ENCODE measurements around the gene CEP55. TPM values are rescaled to one million over a fixed set of nuclear protein-coding genes. Genes with fewer than 3 reads are reported as not detected.

CEP55 gene
- total RNA-seq, 1 donor, result 4.7 TPM

DNA sequence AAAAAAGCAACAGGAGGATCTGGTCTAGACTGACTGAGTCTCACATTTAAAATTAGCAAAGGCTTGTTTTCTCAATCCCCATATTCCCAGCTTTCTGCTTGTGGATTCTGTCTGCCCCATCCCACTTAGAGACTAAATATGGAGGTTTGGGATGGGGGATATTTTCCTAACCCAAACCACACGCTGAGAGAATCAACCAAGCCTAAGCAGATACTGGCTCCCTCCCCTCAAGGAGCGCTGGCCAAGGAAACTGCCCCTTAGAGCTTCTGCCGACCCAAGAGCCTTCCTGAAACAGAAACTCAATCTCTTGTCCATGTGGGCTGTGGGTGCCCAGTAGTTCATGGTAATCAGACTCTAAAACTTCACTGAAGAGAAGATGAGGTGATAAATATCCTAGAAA, 74.0 kb downstream of the CEP55 start:
- no peaks in the 10 kb centered on the region for H3K4me1 ChIP-seq (ENCODE audit: insufficient read depth, low read length)
- no peak overlapping the region for H3K4me2 ChIP-seq (ENCODE audit: insufficient read depth, low read length)
- H3K79me2 ChIP-seq (ENCODE audit: insufficient read depth, low read length), result no peaks in the 10 kb centered on the region
- no peaks in the 10 kb centered on the region for H3K36me3 ChIP-seq (ENCODE audit: insufficient read depth, low read length)
- no peak overlapping the region for H2AFZ ChIP-seq (ENCODE audit: low read length)
- DNase-seq (ENCODE audit: insufficient read length, low spot score, missing footprints), result no peak
- TF ChIP-seq, protein P1, sequence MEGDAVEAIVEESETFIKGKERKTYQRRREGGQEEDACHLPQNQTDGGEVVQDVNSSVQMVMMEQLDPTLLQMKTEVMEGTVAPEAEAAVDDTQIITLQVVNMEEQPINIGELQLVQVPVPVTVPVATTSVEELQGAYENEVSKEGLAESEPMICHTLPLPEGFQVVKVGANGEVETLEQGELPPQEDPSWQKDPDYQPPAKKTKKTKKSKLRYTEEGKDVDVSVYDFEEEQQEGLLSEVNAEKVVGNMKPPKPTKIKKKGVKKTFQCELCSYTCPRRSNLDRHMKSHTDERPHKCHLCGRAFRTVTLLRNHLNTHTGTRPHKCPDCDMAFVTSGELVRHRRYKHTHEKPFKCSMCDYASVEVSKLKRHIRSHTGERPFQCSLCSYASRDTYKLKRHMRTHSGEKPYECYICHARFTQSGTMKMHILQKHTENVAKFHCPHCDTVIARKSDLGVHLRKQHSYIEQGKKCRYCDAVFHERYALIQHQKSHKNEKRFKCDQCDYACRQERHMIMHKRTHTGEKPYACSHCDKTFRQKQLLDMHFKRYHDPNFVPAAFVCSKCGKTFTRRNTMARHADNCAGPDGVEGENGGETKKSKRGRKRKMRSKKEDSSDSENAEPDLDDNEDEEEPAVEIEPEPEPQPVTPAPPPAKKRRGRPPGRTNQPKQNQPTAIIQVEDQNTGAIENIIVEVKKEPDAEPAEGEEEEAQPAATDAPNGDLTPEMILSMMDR (IDR thresholded peaks at IDR 0.05; ENCODE audit: extremely low read depth, low read depth, low read length), result no peak
- H3K4me3 ChIP-seq (ENCODE audit: insufficient read depth, low read length), result no peak overlapping the region
- no peaks in the 10 kb centered on the region for H4K20me1 ChIP-seq (ENCODE audit: insufficient read depth, low read length)
- H3K9me3 ChIP-seq (ENCODE audit: low read depth, low read length), result no peaks in the 10 kb centered on the region
- H3K27me3 ChIP-seq (ENCODE audit: insufficient read depth, low read length), result peaks cover 84% of the 10 kb centered on the region
- H3K27ac ChIP-seq (ENCODE audit: low read depth, low read length), result no peak overlapping the region

DNA sequence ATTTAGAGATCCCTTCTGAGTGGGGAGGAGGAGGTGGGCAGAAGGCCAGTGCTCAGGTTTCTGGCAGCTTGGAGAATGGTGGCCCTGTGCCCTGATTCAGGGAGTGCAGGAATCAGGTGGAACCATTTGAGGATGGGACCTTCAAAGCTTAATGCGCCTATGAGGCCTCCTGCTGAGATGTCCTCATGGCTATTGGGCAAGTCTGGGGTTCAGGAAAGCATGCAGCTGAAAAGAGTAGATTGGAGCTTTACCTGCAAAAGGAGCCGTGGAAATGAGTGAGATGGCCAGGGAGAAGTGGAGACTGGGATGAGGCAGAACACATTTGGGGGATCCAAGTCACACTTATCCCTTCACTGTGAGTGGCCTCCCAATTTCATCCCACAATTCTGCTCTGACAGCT, 76.2 kb downstream of the CEP55 start:
- TF ChIP-seq, protein P1 (IDR thresholded peaks at IDR 0.05; ENCODE audit: extremely low read depth, low read depth, low read length), result no peak
- Histone ChIP-seq H4K20me1 (ENCODE audit: insufficient read depth, low read length) (no peaks in the 10 kb centered on the region), H3K27ac (ENCODE audit: low read depth, low read length) (no peak overlapping the region), H3K4me2 (ENCODE audit: insufficient read depth, low read length) (no peak overlapping the region), H3K27me3 (ENCODE audit: insufficient read depth, low read length) (peaks cover 68% of the 10 kb centered on the region), H3K4me3 (ENCODE audit: insufficient read depth, low read length) (no peak overlapping the region), H3K4me1 (ENCODE audit: insufficient read depth, low read length) (no peaks in the 10 kb centered on the region), H3K79me2 (ENCODE audit: insufficient read depth, low read length) (no peaks in the 10 kb centered on the region), H3K36me3 (ENCODE audit: insufficient read depth, low read length) (no peaks in the 10 kb centered on the region), H2AFZ (ENCODE audit: low read length) (no peak overlapping the region), H3K9me3 (ENCODE audit: low read depth, low read length) (no peaks in the 10 kb centered on the region)
- DNase-seq (ENCODE audit: insufficient read length, low spot score, missing footprints), result no peak

DNA sequence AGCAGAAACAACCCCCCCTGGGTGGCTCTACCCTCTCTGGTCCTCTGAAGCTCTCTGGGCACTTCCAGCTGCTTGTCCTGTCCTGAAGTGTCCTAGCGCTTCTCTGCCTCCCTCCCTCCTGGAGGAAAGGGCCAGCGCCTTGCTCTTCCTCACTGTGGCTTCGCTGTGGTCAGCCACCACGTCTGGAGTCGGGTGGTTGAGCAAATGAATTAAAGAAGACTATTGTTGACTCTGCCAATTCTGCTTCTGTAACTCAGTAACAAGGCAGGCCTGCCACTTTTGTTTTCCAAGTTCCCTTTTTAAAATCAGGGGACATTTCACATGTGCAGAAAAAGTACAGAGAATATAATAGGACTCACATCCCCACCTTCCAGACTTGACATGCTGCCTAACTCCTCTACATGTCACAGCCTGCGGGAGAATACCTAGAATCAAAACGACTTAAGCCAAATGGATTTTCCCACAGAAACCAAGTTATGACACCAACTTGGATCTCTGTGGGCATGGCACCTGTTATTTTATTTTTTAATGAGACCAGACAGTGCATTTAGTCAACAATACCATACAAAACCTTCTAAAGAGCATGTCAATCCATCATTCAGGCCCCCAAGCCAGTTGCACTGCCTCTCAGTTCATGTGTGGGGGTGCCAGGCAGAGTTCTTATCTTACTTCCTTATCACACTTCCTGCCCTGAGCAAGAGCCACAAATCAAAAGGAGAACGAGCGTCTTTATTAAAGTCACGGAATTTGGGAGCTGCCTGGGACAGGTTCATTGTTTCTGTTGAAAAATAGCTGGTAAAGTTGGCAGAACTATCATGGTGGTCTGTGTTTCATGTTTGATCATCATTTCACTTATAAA, 76.9 kb downstream of the CEP55 start:
- Histone ChIP-seq H3K9me3 (ENCODE audit: low read depth, low read length) (no peaks in the 10 kb centered on the region), H3K79me2 (ENCODE audit: insufficient read depth, low read length) (no peaks in the 10 kb centered on the region), H3K4me1 (ENCODE audit: insufficient read depth, low read length) (no peaks in the 10 kb centered on the region), H3K36me3 (ENCODE audit: insufficient read depth, low read length) (no peaks in the 10 kb centered on the region), H3K4me2 (ENCODE audit: insufficient read depth, low read length) (no peak overlapping the region), H2AFZ (ENCODE audit: low read length) (no peak overlapping the region), H3K4me3 (ENCODE audit: insufficient read depth, low read length) (no peak overlapping the region), H3K27ac (ENCODE audit: low read depth, low read length) (no peak overlapping the region), H4K20me1 (ENCODE audit: insufficient read depth, low read length) (no peaks in the 10 kb centered on the region), H3K27me3 (ENCODE audit: insufficient read depth, low read length) (peaks cover 61% of the 10 kb centered on the region)
- TF ChIP-seq, protein P1 (IDR thresholded peaks at IDR 0.05; ENCODE audit: extremely low read depth, low read depth, low read length), result no peak
- DNase-seq (ENCODE audit: insufficient read length, low spot score, missing footprints), result no peak

- Histone ChIP-seq H3K36me3 (ENCODE audit: insufficient read depth, low read length) (no peaks in the 10 kb centered on the region), H3K27me3 (ENCODE audit: insufficient read depth, low read length) (peaks cover 54% of the 10 kb centered on the region), H3K79me2 (ENCODE audit: insufficient read depth, low read length) (no peaks in the 10 kb centered on the region), H4K20me1 (ENCODE audit: insufficient read depth, low read length) (no peaks in the 10 kb centered on the region), H3K4me3 (ENCODE audit: insufficient read depth, low read length) (no peak overlapping the region), H3K4me1 (ENCODE audit: insufficient read depth, low read length) (no peaks in the 10 kb centered on the region), H3K9me3 (ENCODE audit: low read depth, low read length) (no peaks in the 10 kb centered on the region), H2AFZ (ENCODE audit: low read length) (no peak overlapping the region), H3K4me2 (ENCODE audit: insufficient read depth, low read length) (no peak overlapping the region), H3K27ac (ENCODE audit: low read depth, low read length) (no peak overlapping the region)
- TF ChIP-seq, protein P1 (IDR thresholded peaks at IDR 0.05; ENCODE audit: extremely low read depth, low read depth, low read length), result no peak
- no peak for DNase-seq (ENCODE audit: insufficient read length, low spot score, missing footprints)
Observed at GRCh38 chr10:93573924-93574323, 77.5 kb downstream of the CEP55 start.
